ENCODE data around the gene RPL18A.
"Not testable (repeated sequence)": the region's sequence is repeated elsewhere in the genome, so short reads cannot be mapped to it uniquely, and the experiment has no call there.

The RPL18A gene

DNA sequence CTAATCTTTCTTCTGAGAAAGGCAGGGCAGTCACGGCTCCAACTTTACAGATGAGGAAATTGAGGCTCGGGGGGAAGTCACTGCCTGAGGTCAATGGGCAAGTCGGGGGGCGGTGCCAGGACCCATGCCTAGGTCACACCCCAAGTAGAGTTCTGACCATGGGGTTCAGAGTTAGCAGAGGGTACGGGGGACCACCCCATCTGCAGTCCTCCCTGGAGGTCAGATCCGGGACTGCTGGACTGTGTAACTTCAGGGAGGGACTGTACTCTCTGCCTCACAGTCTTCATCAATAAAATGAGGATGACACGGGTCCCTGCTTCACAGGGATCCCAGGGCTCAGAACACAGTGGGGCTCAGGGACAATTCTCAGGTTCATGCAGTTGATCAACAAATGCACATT, 19.8 kb downstream of the RPL18A start:
- Histone ChIP-seq H3K27ac (ENCODE audit: insufficient read depth, low read length, poor library complexity, severe bottlenecking) (no peak overlapping the region), H3K4me1 (ENCODE audit: control insufficient read depth, insufficient read depth, low read length, poor library complexity, severe bottlenecking) (no peaks in the 10 kb centered on the region), H3K9me3 (ENCODE audit: control insufficient read depth, low read length) (no peaks in the 10 kb centered on the region), H3K36me3 (ENCODE audit: control insufficient read depth, insufficient read depth, low read length) (no peaks in the 10 kb centered on the region), H3K27me3 (replicated peaks; ENCODE audit: control insufficient read depth, insufficient read depth, low read length, poor library complexity, severe bottlenecking) (no peaks in the 10 kb centered on the region), H3K4me3 (ENCODE audit: insufficient read depth, low read depth, low read length, poor library complexity, severe bottlenecking) (no peak overlapping the region)
- DNase-seq = no peak

DNA sequence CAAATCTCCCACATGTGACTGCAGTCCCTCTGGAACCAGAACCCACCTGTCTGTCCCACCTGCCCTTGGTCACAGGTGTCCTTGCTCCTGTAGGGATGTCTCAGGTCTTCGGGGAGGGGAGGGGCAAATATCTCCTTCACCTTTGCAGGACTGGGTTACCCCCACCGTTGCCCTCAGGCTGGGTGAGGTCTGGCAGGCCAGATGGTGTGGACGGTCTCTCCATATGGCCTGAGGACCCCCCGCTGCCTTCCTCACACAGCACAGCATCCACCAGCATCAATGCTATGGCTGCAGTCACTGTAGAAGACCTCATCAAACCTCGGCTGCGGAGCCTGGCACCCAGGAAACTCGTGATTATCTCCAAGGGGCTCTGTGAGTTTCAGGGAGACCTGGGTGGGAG, 22.0 kb downstream of the RPL18A start:
- H3K27ac ChIP-seq (ENCODE audit: insufficient read depth, low read length, poor library complexity, severe bottlenecking) = no peak overlapping the region
- H3K4me1 ChIP-seq (ENCODE audit: control insufficient read depth, insufficient read depth, low read length, poor library complexity, severe bottlenecking) = no peaks in the 10 kb centered on the region
- H3K9me3 ChIP-seq (ENCODE audit: control insufficient read depth, low read length) = no peaks in the 10 kb centered on the region
- no peak overlapping the region for H3K4me3 ChIP-seq (ENCODE audit: insufficient read depth, low read depth, low read length, poor library complexity, severe bottlenecking)
- DNase-seq = no peak
- H3K27me3 ChIP-seq (replicated peaks; ENCODE audit: control insufficient read depth, insufficient read depth, low read length, poor library complexity, severe bottlenecking) = no peaks in the 10 kb centered on the region
- H3K36me3 ChIP-seq (ENCODE audit: control insufficient read depth, insufficient read depth, low read length) = no peaks in the 10 kb centered on the region

DNA sequence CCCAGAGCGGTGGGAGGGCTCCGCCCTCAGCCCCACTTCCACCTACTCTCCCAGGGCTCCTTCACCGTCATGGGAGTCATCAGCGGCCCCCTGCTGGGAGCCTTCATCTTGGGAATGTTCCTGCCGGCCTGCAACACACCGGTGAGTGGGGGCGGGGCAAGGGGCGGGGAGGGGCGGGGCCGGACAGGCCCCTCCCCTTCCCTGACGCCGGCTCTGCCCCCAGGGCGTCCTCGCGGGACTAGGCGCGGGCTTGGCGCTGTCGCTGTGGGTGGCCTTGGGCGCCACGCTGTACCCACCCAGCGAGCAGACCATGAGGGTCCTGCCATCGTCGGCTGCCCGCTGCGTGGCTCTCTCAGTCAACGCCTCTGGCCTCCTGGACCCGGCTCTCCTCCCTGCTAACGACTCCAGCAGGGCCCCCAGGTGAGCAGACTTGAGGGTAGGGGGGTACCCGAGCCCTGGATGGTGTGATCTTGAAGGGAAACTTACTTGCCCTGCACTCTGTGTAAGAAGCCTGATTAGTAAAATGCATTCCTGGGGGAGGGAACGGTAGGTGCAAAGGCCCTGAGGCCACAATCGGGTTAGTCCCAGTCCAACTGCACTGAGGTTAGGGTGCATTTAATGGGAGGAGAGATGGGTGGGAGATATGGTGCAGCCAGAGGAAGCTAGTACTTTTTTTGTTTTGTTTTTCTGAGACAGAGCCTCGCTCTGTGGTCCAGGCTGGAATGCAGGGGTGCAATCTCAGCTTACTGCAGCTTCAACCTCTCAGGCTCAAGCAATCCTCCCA, 24.1 kb downstream of the RPL18A start:
- Histone ChIP-seq H3K4me3 (ENCODE audit: insufficient read depth, low read depth, low read length, poor library complexity, severe bottlenecking) (no peak overlapping the region), H3K27me3 (replicated peaks; ENCODE audit: control insufficient read depth, insufficient read depth, low read length, poor library complexity, severe bottlenecking) (no peaks in the 10 kb centered on the region), H3K9me3 (ENCODE audit: control insufficient read depth, low read length) (no peaks in the 10 kb centered on the region), H3K27ac (ENCODE audit: insufficient read depth, low read length, poor library complexity, severe bottlenecking) (no peak overlapping the region), H3K36me3 (ENCODE audit: control insufficient read depth, insufficient read depth, low read length) (no peaks in the 10 kb centered on the region), H3K4me1 (ENCODE audit: control insufficient read depth, insufficient read depth, low read length, poor library complexity, severe bottlenecking) (no peaks in the 10 kb centered on the region)
- no peak for DNase-seq

DNA sequence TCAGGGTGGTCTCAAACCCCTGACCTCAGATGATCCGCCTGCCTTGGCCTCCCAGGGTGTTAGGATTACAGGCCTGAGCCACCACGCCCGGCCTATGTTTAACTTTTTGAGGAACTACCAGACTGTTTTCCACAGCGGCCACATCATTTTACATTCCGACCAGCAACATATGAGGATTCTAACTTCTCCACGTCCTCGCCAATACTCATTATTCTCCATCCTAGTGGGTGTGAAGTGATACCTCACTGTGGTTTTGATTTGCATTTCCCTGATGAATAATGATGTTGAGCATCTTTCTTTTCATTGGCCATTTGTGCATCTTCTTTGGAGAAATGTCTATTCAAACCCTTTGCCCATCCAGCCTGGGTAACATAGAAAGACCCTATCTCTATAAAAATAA, 26.8 kb downstream of the RPL18A start:
- no peak overlapping the region for H3K27ac ChIP-seq (ENCODE audit: insufficient read depth, low read length, poor library complexity, severe bottlenecking)

DNA sequence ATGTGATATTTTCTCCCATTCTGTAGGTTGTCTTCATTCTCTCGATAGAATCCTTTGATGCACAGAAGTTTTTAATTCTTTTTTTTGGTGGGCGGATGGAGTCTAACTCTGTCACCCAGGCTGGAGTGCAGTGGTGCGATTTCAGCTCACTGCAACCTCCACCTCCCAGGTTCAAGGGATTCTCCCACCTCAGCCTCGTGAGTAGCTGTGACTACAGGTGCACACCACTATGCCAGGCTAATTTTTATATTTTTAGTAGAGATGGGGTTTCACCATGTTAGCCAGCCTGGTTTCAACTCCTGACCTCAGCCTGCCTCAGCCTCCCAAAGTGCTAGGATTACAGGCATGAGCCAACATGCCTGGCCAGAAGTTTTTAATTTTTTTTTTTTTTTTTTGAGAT, 27.5 kb downstream of the RPL18A start:
- not testable (repeated sequence) for H3K4me3 ChIP-seq (ENCODE audit: insufficient read depth, low read depth, low read length, poor library complexity, severe bottlenecking); H3K27me3 ChIP-seq (replicated peaks; ENCODE audit: control insufficient read depth, insufficient read depth, low read length, poor library complexity, severe bottlenecking); DNase-seq; H3K36me3 ChIP-seq (ENCODE audit: control insufficient read depth, insufficient read depth, low read length); H3K4me1 ChIP-seq (ENCODE audit: control insufficient read depth, insufficient read depth, low read length, poor library complexity, severe bottlenecking); H3K27ac ChIP-seq (ENCODE audit: insufficient read depth, low read length, poor library complexity, severe bottlenecking); H3K9me3 ChIP-seq (ENCODE audit: control insufficient read depth, low read length)

More for the DNA sequence above, 26.8 kb downstream of the RPL18A start:
- Histone ChIP-seq H3K36me3 (ENCODE audit: control insufficient read depth, insufficient read depth, low read length) (no peaks in the 10 kb centered on the region), H3K4me1 (ENCODE audit: control insufficient read depth, insufficient read depth, low read length, poor library complexity, severe bottlenecking) (no peaks in the 10 kb centered on the region), H3K27me3 (replicated peaks; ENCODE audit: control insufficient read depth, insufficient read depth, low read length, poor library complexity, severe bottlenecking) (no peaks in the 10 kb centered on the region), H3K9me3 (ENCODE audit: control insufficient read depth, low read length) (no peaks in the 10 kb centered on the region), H3K4me3 (ENCODE audit: insufficient read depth, low read depth, low read length, poor library complexity, severe bottlenecking) (no peak overlapping the region)
- no peak for DNase-seq

DNA sequence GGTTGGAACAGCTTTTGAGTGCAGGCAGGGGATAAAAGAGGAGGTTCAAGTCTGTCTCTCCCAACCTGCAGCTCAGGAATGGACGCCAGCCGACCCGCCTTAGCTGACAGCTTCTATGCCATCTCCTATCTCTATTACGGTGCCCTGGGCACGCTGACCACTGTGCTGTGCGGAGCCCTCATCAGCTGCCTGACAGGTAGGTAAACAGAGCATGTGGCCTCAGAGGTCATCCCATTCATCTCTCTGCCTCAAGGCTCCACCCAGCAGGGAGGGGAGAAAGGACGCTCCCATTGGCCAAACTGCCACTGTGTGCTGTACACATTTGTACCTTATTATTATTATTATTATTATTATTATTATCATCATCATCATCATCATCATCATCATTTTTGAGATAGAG, 28.6 kb downstream of the RPL18A start:
- H3K4me1 ChIP-seq (ENCODE audit: control insufficient read depth, insufficient read depth, low read length, poor library complexity, severe bottlenecking) = no peaks in the 10 kb centered on the region
- DNase-seq = no peak
- no peak overlapping the region for H3K4me3 ChIP-seq (ENCODE audit: insufficient read depth, low read depth, low read length, poor library complexity, severe bottlenecking)
- H3K27me3 ChIP-seq (replicated peaks; ENCODE audit: control insufficient read depth, insufficient read depth, low read length, poor library complexity, severe bottlenecking) = no peaks in the 10 kb centered on the region
- no peak overlapping the region for H3K27ac ChIP-seq (ENCODE audit: insufficient read depth, low read length, poor library complexity, severe bottlenecking)
- no peaks in the 10 kb centered on the region for H3K9me3 ChIP-seq (ENCODE audit: control insufficient read depth, low read length)
- no peaks in the 10 kb centered on the region for H3K36me3 ChIP-seq (ENCODE audit: control insufficient read depth, insufficient read depth, low read length)

DNA sequence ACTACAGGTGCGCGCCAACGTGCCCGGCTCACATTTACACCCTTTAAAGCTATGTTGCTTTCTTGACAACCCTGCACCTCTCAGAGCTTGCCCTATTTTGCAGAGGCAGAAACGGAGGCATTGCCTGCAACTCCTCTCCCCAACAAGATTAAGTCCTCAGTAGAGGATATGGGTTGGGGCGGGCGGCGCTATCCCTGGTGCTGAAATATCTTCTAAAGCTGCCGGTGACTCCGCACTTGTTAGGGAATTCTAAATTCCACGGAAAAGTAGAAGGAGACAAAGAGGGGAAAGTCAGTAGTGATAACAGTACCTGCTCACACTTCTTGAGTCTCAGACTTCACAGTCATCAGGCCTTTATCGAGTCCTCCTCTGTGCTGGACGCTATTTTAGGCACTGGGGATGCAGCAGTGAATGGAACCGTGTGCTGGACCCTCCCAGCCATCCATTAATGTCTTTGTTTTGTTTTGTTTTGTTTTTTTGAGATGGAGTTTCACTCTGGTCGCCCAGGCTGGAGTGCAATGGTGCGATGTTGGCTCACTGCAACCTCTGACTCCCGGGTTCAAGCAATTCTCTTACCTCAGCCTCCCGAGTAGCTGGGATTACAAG, 30.0 kb downstream of the RPL18A start:
- no peak for DNase-seq
- H3K27me3 ChIP-seq (replicated peaks; ENCODE audit: control insufficient read depth, insufficient read depth, low read length, poor library complexity, severe bottlenecking) = no peaks in the 10 kb centered on the region

DNA sequence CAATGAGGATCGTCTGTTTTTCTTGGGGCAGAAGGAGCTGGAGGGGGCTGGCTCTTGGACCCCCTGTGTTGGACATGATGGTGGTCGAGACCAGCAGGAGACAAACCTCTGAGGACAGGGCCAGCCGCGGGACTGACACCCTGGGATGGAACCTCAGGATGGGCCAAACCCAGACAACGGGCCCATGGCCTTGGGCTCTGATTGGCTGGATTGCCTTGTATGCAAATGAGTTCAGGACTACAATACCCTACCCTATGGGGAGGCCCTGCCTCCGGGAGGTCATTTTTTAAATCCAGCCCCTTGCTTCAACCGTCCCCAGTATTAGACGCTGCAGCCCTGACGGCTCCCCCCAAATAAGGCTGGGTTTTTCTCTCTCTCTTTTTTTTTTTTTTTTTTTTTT, 34.1 kb downstream of the RPL18A start:
- DNase-seq = no peak
- H3K36me3 ChIP-seq (ENCODE audit: control insufficient read depth, insufficient read depth, low read length) = no peaks in the 10 kb centered on the region
- H3K4me3 ChIP-seq (ENCODE audit: insufficient read depth, low read depth, low read length, poor library complexity, severe bottlenecking) = no peak overlapping the region
- H3K9me3 ChIP-seq (ENCODE audit: control insufficient read depth, low read length) = no peaks in the 10 kb centered on the region
- H3K27me3 ChIP-seq (replicated peaks; ENCODE audit: control insufficient read depth, insufficient read depth, low read length, poor library complexity, severe bottlenecking) = no peaks in the 10 kb centered on the region
- H3K4me1 ChIP-seq (ENCODE audit: control insufficient read depth, insufficient read depth, low read length, poor library complexity, severe bottlenecking) = no peaks in the 10 kb centered on the region
- no peak overlapping the region for H3K27ac ChIP-seq (ENCODE audit: insufficient read depth, low read length, poor library complexity, severe bottlenecking)

More for the DNA sequence above, 30.0 kb downstream of the RPL18A start:
- H3K4me3 ChIP-seq (ENCODE audit: insufficient read depth, low read depth, low read length, poor library complexity, severe bottlenecking) = no peak overlapping the region
- no peaks in the 10 kb centered on the region for H3K9me3 ChIP-seq (ENCODE audit: control insufficient read depth, low read length)
- no peaks in the 10 kb centered on the region for H3K4me1 ChIP-seq (ENCODE audit: control insufficient read depth, insufficient read depth, low read length, poor library complexity, severe bottlenecking)
- H3K36me3 ChIP-seq (ENCODE audit: control insufficient read depth, insufficient read depth, low read length) = no peaks in the 10 kb centered on the region
- no peak overlapping the region for H3K27ac ChIP-seq (ENCODE audit: insufficient read depth, low read length, poor library complexity, severe bottlenecking)

DNA sequence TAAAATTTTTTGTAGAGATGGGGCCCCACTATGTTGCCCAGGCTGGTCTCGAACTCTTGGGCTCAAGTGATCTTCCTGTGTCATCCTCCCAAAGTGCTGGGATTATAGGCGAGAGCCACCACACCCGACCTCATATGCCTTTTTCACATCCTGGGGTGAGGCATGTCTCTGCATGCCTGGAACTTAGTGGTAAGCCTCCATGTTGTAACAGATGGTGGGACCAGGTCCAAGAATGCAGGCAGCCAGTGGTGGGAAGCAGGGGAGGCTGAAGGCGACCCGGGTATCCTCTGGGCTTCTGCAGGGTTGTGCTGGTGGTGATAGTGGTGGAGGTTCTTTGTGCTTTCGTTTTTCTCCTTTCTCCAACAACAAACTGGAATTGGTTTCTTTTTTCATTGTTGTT, 43.0 kb downstream of the RPL18A start:
- H3K9me3 ChIP-seq (ENCODE audit: control insufficient read depth, low read length) = no peaks in the 10 kb centered on the region
- no peaks in the 10 kb centered on the region for H3K36me3 ChIP-seq (ENCODE audit: control insufficient read depth, insufficient read depth, low read length)
- no peak overlapping the region for H3K27ac ChIP-seq (ENCODE audit: insufficient read depth, low read length, poor library complexity, severe bottlenecking)
- H3K27me3 ChIP-seq (replicated peaks; ENCODE audit: control insufficient read depth, insufficient read depth, low read length, poor library complexity, severe bottlenecking) = no peaks in the 10 kb centered on the region
- H3K4me3 ChIP-seq (ENCODE audit: insufficient read depth, low read depth, low read length, poor library complexity, severe bottlenecking) = no peak overlapping the region
- H3K4me1 ChIP-seq (ENCODE audit: control insufficient read depth, insufficient read depth, low read length, poor library complexity, severe bottlenecking) = no peaks in the 10 kb centered on the region
- DNase-seq = no peak

DNA sequence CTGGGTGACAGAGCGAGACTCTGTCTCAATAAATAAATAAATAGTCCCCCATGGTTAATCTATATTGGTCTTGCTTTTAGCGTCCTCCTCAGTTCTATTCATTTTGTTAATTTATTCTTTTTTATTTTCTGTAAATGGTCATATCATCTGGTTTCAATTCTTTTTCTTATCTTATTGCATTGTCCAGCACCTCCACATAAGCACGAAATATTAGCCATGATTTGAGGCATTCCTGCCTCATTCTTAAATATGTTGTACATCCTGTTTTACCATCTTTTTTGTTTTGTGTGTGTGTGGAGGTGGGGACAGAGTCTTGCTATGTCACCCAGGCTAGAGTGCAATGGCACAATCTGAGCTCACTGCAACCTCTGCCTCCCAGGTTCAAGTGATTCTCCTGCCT, 48.5 kb downstream of the RPL18A start:
- Histone ChIP-seq H3K4me3 (ENCODE audit: insufficient read depth, low read depth, low read length, poor library complexity, severe bottlenecking) (no peak overlapping the region), H3K9me3 (ENCODE audit: control insufficient read depth, low read length) (no peaks in the 10 kb centered on the region), H3K36me3 (ENCODE audit: control insufficient read depth, insufficient read depth, low read length) (no peaks in the 10 kb centered on the region), H3K27me3 (replicated peaks; ENCODE audit: control insufficient read depth, insufficient read depth, low read length, poor library complexity, severe bottlenecking) (no peaks in the 10 kb centered on the region), H3K4me1 (ENCODE audit: control insufficient read depth, insufficient read depth, low read length, poor library complexity, severe bottlenecking) (no peaks in the 10 kb centered on the region), H3K27ac (ENCODE audit: insufficient read depth, low read length, poor library complexity, severe bottlenecking) (no peak overlapping the region)
- DNase-seq = no peak
